GM19467 (cell line): ENCODE measurements around the gene ZNF592.

Experiments used
- ATAC-seq: cut with Tn5 transposase; IDR thresholded peaks from one replicate; pipeline ENCODE4 v1.9.1; 2021; ENCODE audit warnings: mild to moderate bottlenecking, moderate library complexity; ENCODE audit not compliant: unreplicated experiment

The ZNF592 gene

GRCh38 chr15:84748274-84749110 is at the start of gene ZNF592:
Gene ZNF592, plus strand, starts transcription at chr15:84748592. Its CDS starts 34,084 bp downstream, at chr15:84782676.
- peak; percentile 47 for ATAC-seq

- no peak for ATAC-seq
These were observed 48.7 kb upstream of the ZNF592 start for GRCh38 chr15:84699538-84700191.

GRCh38 chr15:84702961-84703482 is 45.4 kb upstream of the ZNF592 start:
- no peak for ATAC-seq

GRCh38 chr15:84703808-84704207 is 44.6 kb upstream of the ZNF592 start:
- ATAC-seq, result no peak

GRCh38 chr15:84714372-84714771 is 34.0 kb upstream of the ZNF592 start:
- no peak for ATAC-seq

- ATAC-seq, result no peak
These were observed 33.6 kb upstream of the ZNF592 start for GRCh38 chr15:84714821-84715220.

GRCh38 chr15:84715441-84716035 is 32.9 kb upstream of the ZNF592 start:
- ATAC-seq, result peak; percentile 3

- ATAC-seq, result peak; percentile 96
These were observed 32.2 kb upstream of the ZNF592 start, which contains the start of gene SEC11A for GRCh38 chr15:84716036-84716732. Gene SEC11A, minus strand, starts transcription at chr15:84716139. Its CDS starts 64 bp downstream, at chr15:84716075.

GRCh38 chr15:84721371-84721770 is 27.0 kb upstream of the ZNF592 start:
- ATAC-seq, result no peak

GRCh38 chr15:84722628-84723027 is 25.8 kb upstream of the ZNF592 start:
- no peak for ATAC-seq

GRCh38 chr15:84725001-84725491 is 23.3 kb upstream of the ZNF592 start:
- no peak for ATAC-seq

GRCh38 chr15:84727429-84727828 is 21.0 kb upstream of the ZNF592 start:
- no peak for ATAC-seq

GRCh38 chr15:84731774-84732173 is 16.6 kb upstream of the ZNF592 start:
- no peak for ATAC-seq

GRCh38 chr15:84734794-84735479 is 13.5 kb upstream of the ZNF592 start:
- peak; percentile 58 for ATAC-seq

GRCh38 chr15:84735480-84736061 is 12.8 kb upstream of the ZNF592 start:
- peak; percentile 27 for ATAC-seq

- ATAC-seq, result peak; percentile 55
These were observed 12.0 kb upstream of the ZNF592 start for GRCh38 chr15:84736375-84736774.

- no peak for ATAC-seq
These were observed 11.4 kb upstream of the ZNF592 start for GRCh38 chr15:84737005-84737404.

- no peak for ATAC-seq
These were observed 7.7 kb upstream of the ZNF592 start for GRCh38 chr15:84740691-84741090.

- ATAC-seq, result no peak
These were observed 7.3 kb upstream of the ZNF592 start for GRCh38 chr15:84741121-84741520.
